ENCODE data around the gene MYH7.
"Not testable (repeated sequence)": the region's sequence is repeated elsewhere in the genome, so short reads cannot be mapped to it uniquely, and the experiment has no call there.

MYH7 gene

GRCh38 chr14:23406244-23406643 is 29.2 kb downstream of the MYH7 start:
- Histone ChIP-seq H2AFZ (ENCODE audit: low read length, unreplicated experiment) (no peak overlapping the region), H3K27ac (ENCODE audit: low read depth, low read length) (no peak overlapping the region), H3K36me3 (ENCODE audit: insufficient read depth, low read length) (no peaks in the 10 kb centered on the region), H3K4me1 (ENCODE audit: control insufficient read depth, insufficient read depth, low read length, unreplicated experiment) (no peaks in the 10 kb centered on the region), H3K79me2 (ENCODE audit: control insufficient read depth, insufficient read depth, low read length, unreplicated experiment) (no peaks in the 10 kb centered on the region), H3K4me3 (ENCODE audit: low read depth, low read length) (no peak overlapping the region), H3K27me3 (ENCODE audit: insufficient read depth, low read length) (peaks cover 92% of the 10 kb centered on the region)

- Histone ChIP-seq H3K79me2 (ENCODE audit: control insufficient read depth, insufficient read depth, low read length, unreplicated experiment) (no peaks in the 10 kb centered on the region), H2AFZ (ENCODE audit: low read length, unreplicated experiment) (no peak overlapping the region), H3K27me3 (ENCODE audit: insufficient read depth, low read length) (peaks cover 91% of the 10 kb centered on the region), H3K36me3 (ENCODE audit: insufficient read depth, low read length) (no peaks in the 10 kb centered on the region), H3K4me3 (ENCODE audit: low read depth, low read length) (no peak overlapping the region), H3K4me1 (ENCODE audit: control insufficient read depth, insufficient read depth, low read length, unreplicated experiment) (no peaks in the 10 kb centered on the region), H3K27ac (ENCODE audit: low read depth, low read length) (no peak overlapping the region)
Observed at GRCh38 chr14:23405516-23406025, 29.9 kb downstream of the MYH7 start.

- Histone ChIP-seq H3K27me3 (ENCODE audit: insufficient read depth, low read length) (peaks cover 86% of the 10 kb centered on the region), H3K36me3 (ENCODE audit: insufficient read depth, low read length) (no peaks in the 10 kb centered on the region), H2AFZ (ENCODE audit: low read length, unreplicated experiment) (no peak overlapping the region), H3K4me1 (ENCODE audit: control insufficient read depth, insufficient read depth, low read length, unreplicated experiment) (no peaks in the 10 kb centered on the region), H3K79me2 (ENCODE audit: control insufficient read depth, insufficient read depth, low read length, unreplicated experiment) (no peaks in the 10 kb centered on the region), H3K4me3 (ENCODE audit: low read depth, low read length) (no peak overlapping the region), H3K27ac (ENCODE audit: low read depth, low read length) (no peak overlapping the region)
Observed at GRCh38 chr14:23405096-23405495, 30.4 kb downstream of the MYH7 start.

- no peaks in the 10 kb centered on the region for H3K4me1 ChIP-seq (ENCODE audit: control insufficient read depth, insufficient read depth, low read length, unreplicated experiment)
- H3K27me3 ChIP-seq (ENCODE audit: insufficient read depth, low read length), result peaks cover 80% of the 10 kb centered on the region
- no peak overlapping the region for H2AFZ ChIP-seq (ENCODE audit: low read length, unreplicated experiment)
- no peaks in the 10 kb centered on the region for H3K79me2 ChIP-seq (ENCODE audit: control insufficient read depth, insufficient read depth, low read length, unreplicated experiment)
- H3K36me3 ChIP-seq (ENCODE audit: insufficient read depth, low read length), result no peaks in the 10 kb centered on the region
- no peak overlapping the region for H3K4me3 ChIP-seq (ENCODE audit: low read depth, low read length)
- no peak overlapping the region for H3K27ac ChIP-seq (ENCODE audit: low read depth, low read length)
Observed at GRCh38 chr14:23404331-23404900, 31.0 kb downstream of the MYH7 start.

GRCh38 chr14:23403908-23404307 is 31.6 kb downstream of the MYH7 start:
- H2AFZ ChIP-seq (ENCODE audit: low read length, unreplicated experiment), result no peak overlapping the region
- no peak overlapping the region for H3K27ac ChIP-seq (ENCODE audit: low read depth, low read length)
- peaks cover 75% of the 10 kb centered on the region for H3K27me3 ChIP-seq (ENCODE audit: insufficient read depth, low read length)
- no peaks in the 10 kb centered on the region for H3K36me3 ChIP-seq (ENCODE audit: insufficient read depth, low read length)
- no peaks in the 10 kb centered on the region for H3K79me2 ChIP-seq (ENCODE audit: control insufficient read depth, insufficient read depth, low read length, unreplicated experiment)
- no peaks in the 10 kb centered on the region for H3K4me1 ChIP-seq (ENCODE audit: control insufficient read depth, insufficient read depth, low read length, unreplicated experiment)
- H3K4me3 ChIP-seq (ENCODE audit: low read depth, low read length), result no peak overlapping the region

GRCh38 chr14:23403139-23403438 is 32.4 kb downstream of the MYH7 start:
- no peak overlapping the region for H2AFZ ChIP-seq (ENCODE audit: low read length, unreplicated experiment)
- H3K4me1 ChIP-seq (ENCODE audit: control insufficient read depth, insufficient read depth, low read length, unreplicated experiment), result no peaks in the 10 kb centered on the region
- no peak overlapping the region for H3K4me3 ChIP-seq (ENCODE audit: low read depth, low read length)
- H3K79me2 ChIP-seq (ENCODE audit: control insufficient read depth, insufficient read depth, low read length, unreplicated experiment), result no peaks in the 10 kb centered on the region
- H3K36me3 ChIP-seq (ENCODE audit: insufficient read depth, low read length), result no peaks in the 10 kb centered on the region
- H3K27me3 ChIP-seq (ENCODE audit: insufficient read depth, low read length), result peaks cover 74% of the 10 kb centered on the region
- H3K27ac ChIP-seq (ENCODE audit: low read depth, low read length), result no peak overlapping the region

GRCh38 chr14:23402296-23403138 is 32.9 kb downstream of the MYH7 start:
- Histone ChIP-seq H3K36me3 (ENCODE audit: insufficient read depth, low read length) (no peaks in the 10 kb centered on the region), H3K4me1 (ENCODE audit: control insufficient read depth, insufficient read depth, low read length, unreplicated experiment) (no peaks in the 10 kb centered on the region), H3K27ac (ENCODE audit: low read depth, low read length) (no peak overlapping the region), H3K79me2 (ENCODE audit: control insufficient read depth, insufficient read depth, low read length, unreplicated experiment) (no peaks in the 10 kb centered on the region), H2AFZ (ENCODE audit: low read length, unreplicated experiment) (no peak overlapping the region), H3K27me3 (ENCODE audit: insufficient read depth, low read length) (peaks cover 70% of the 10 kb centered on the region), H3K4me3 (ENCODE audit: low read depth, low read length) (no peak overlapping the region)

GRCh38 chr14:23401291-23401690 is 34.2 kb downstream of the MYH7 start:
- H3K79me2 ChIP-seq (ENCODE audit: control insufficient read depth, insufficient read depth, low read length, unreplicated experiment), result no peaks in the 10 kb centered on the region
- peaks cover 67% of the 10 kb centered on the region for H3K27me3 ChIP-seq (ENCODE audit: insufficient read depth, low read length)
- H3K4me1 ChIP-seq (ENCODE audit: control insufficient read depth, insufficient read depth, low read length, unreplicated experiment), result no peaks in the 10 kb centered on the region
- no peak overlapping the region for H3K4me3 ChIP-seq (ENCODE audit: low read depth, low read length)
- H3K27ac ChIP-seq (ENCODE audit: low read depth, low read length), result no peak overlapping the region
- no peaks in the 10 kb centered on the region for H3K36me3 ChIP-seq (ENCODE audit: insufficient read depth, low read length)
- H2AFZ ChIP-seq (ENCODE audit: low read length, unreplicated experiment), result no peak overlapping the region

GRCh38 chr14:23400496-23401149 is 34.8 kb downstream of the MYH7 start:
- not testable (repeated sequence) for H3K36me3 ChIP-seq (ENCODE audit: insufficient read depth, low read length); H3K79me2 ChIP-seq (ENCODE audit: control insufficient read depth, insufficient read depth, low read length, unreplicated experiment); H3K4me3 ChIP-seq (ENCODE audit: low read depth, low read length); H2AFZ ChIP-seq (ENCODE audit: low read length, unreplicated experiment); H3K4me1 ChIP-seq (ENCODE audit: control insufficient read depth, insufficient read depth, low read length, unreplicated experiment); H3K27ac ChIP-seq (ENCODE audit: low read depth, low read length)
- H3K27me3 ChIP-seq (ENCODE audit: insufficient read depth, low read length), result peaks cover 64% of the 10 kb centered on the region

GRCh38 chr14:23399591-23399990 is 35.9 kb downstream of the MYH7 start:
- Histone ChIP-seq H3K27ac (ENCODE audit: low read depth, low read length) (no peak overlapping the region), H3K4me3 (ENCODE audit: low read depth, low read length) (no peak overlapping the region), H3K4me1 (ENCODE audit: control insufficient read depth, insufficient read depth, low read length, unreplicated experiment) (no peaks in the 10 kb centered on the region), H2AFZ (ENCODE audit: low read length, unreplicated experiment) (no peak overlapping the region), H3K27me3 (ENCODE audit: insufficient read depth, low read length) (peaks cover 56% of the 10 kb centered on the region), H3K79me2 (ENCODE audit: control insufficient read depth, insufficient read depth, low read length, unreplicated experiment) (no peaks in the 10 kb centered on the region), H3K36me3 (ENCODE audit: insufficient read depth, low read length) (no peaks in the 10 kb centered on the region)

- no peaks in the 10 kb centered on the region for H3K36me3 ChIP-seq (ENCODE audit: insufficient read depth, low read length)
- H3K4me1 ChIP-seq (ENCODE audit: control insufficient read depth, insufficient read depth, low read length, unreplicated experiment), result no peaks in the 10 kb centered on the region
- no peak overlapping the region for H3K4me3 ChIP-seq (ENCODE audit: low read depth, low read length)
- H3K79me2 ChIP-seq (ENCODE audit: control insufficient read depth, insufficient read depth, low read length, unreplicated experiment), result no peaks in the 10 kb centered on the region
- peaks cover 56% of the 10 kb centered on the region for H3K27me3 ChIP-seq (ENCODE audit: insufficient read depth, low read length)
- H3K27ac ChIP-seq (ENCODE audit: low read depth, low read length), result no peak overlapping the region
- no peak overlapping the region for H2AFZ ChIP-seq (ENCODE audit: low read length, unreplicated experiment)
Observed at GRCh38 chr14:23399136-23399535, 36.3 kb downstream of the MYH7 start.
